Vagina (tissue), 2 donors: ENCODE measurements around the gene APOC4.

Experiments used
- POLR2A ChIP-seq, 2 donors: fragments of 450-650 bp; IDR thresholded peaks; one replicate each; pipeline ENCODE4 v1.6.1; 2017; ENCODE audit warnings: antibody characterized with exemption in 2 of 2, mild to moderate bottlenecking in 2 of 2, moderate library complexity in 2 of 2
- POLR2AphosphoS5 ChIP-seq, 2 donors: sonication (generic); formaldehyde crosslinking; IDR thresholded peaks; one replicate each; pipeline ENCODE4 v1.9.0; 2017; ENCODE audit warnings: antibody characterized with exemption in 2 of 2, mild to moderate bottlenecking in 2 of 2, low read depth in 1 of 2; ENCODE audit not compliant: insufficient read depth in 1 of 2

GRCh38 chr19:44957526-44957925 is 15.5 kb downstream of the APOC4 start:
- TF ChIP-seq POLR2A (IDR thresholded peaks at IDR 0.05) (no peak), POLR2AphosphoS5 (IDR thresholded peaks at IDR 0.05; ENCODE audit: insufficient read depth in 1 of 2, low read depth in 1 of 2) (no peak)
